HepG2 (cell line): ENCODE measurements around the gene IL1RAPL1. TPM values are rescaled to one million over a fixed set of nuclear protein-coding genes. Genes with fewer than 3 reads are reported as not detected.

Source experiments
- ATAC-seq: fragments of 200-7000 bp; cut with Tn5 transposase; 3 replicates; pipeline ENCODE4 v1.9.1; 2020; ENCODE audit warnings: mild to moderate bottlenecking, moderate library complexity
- BruUV-seq: library from RNA; stranded (reverse); fragments of 400-500 nt; replicated peaks from 2 replicates; lab custom pipeline; 2021; lab: Mats Ljungman, UMichigan
- CTCF ChIA-PET: fragments of 300-600 bp; formaldehyde crosslinking; extraction: SDS; loops from one replicate; lab custom pipeline; 2021; ENCODE audit warnings: low total read pairs, inconsistent platforms, low intra/inter-chr PET ratio; lab: Yijun Ruan, JAX
- POLR2A ChIA-PET: fragments of 350-600 bp; sonication (Branson Sonifier 250); formaldehyde crosslinking; loops from one replicate; lab custom pipeline; 2020; ENCODE audit warnings: antibody characterized with exemption, inconsistent platforms; lab: Yijun Ruan, JAX
- DNase-seq: peaks from one replicate; pipeline ENCODE4 v3.0.0-alpha.2; 2015; ENCODE audit warnings: low spot score
- FAIRE-seq: peaks from 3 replicates; lab custom pipeline; 2011; peaks lifted over from hg19 to GRCh38; lab: Jason Lieb, UNC
- H2AFZ ChIP-seq: one replicate; pipeline ENCODE4 v1.6.1; 2011; ENCODE audit warnings: low read length, inconsistent platforms
- H3K27ac ChIP-seq: fragments of 300-600 bp; 3 replicates; pipeline ENCODE4 v1.8.0; 2011; ENCODE audit warnings: mixed run types, mild to moderate bottlenecking, mixed read lengths, low read length, inconsistent platforms; ENCODE audit not compliant: insufficient read depth; ENCODE audit errors: extremely low read length
- H3K27me3 ChIP-seq, 2 experiments: fragments of 200-600 bp in 1 of 2; 2 replicates in 1 of 2; 3 replicates in 1 of 2; pipeline versions ENCODE4 v1.6.0 to v1.8.0; 2011; ENCODE audit warnings: low read length in 2 of 2, mild to moderate bottlenecking in 2 of 2, moderate library complexity in 2 of 2, inconsistent platforms in 1 of 2; ENCODE audit not compliant: insufficient read depth in 2 of 2, control insufficient read depth in 1 of 2
- H3K36me3 ChIP-seq, 2 experiments: fragments of 200-600 bp in 1 of 2; replicated peaks in 1 of 2; 2 replicates in 1 of 2; 3 replicates in 1 of 2; pipeline versions ENCODE4 v1.5.1 to v1.8.0; 2011; ENCODE audit warnings: low read length in 2 of 2, inconsistent platforms in 1 of 2; ENCODE audit not compliant: insufficient read depth in 2 of 2, control insufficient read depth in 1 of 2
- H3K4me1 ChIP-seq: 2 replicates; pipeline ENCODE4 v1.5.1; 2012; ENCODE audit warnings: low read length, inconsistent platforms; ENCODE audit not compliant: insufficient read depth
- H3K4me2 ChIP-seq: 2 replicates; pipeline ENCODE4 v1.6.0; 2011; ENCODE audit warnings: low read depth, low read length, inconsistent platforms
- H3K4me3 ChIP-seq, 3 experiments: fragments of 200-600 bp in 1 of 3; sonication (generic), shearing (Covaris generic) in 1 of 3; replicated peaks in 1 of 3; 2 replicates each; pipeline ENCODE4 v1.5.1; 2011 to 2016; ENCODE audit warnings: low read length in 3 of 3, inconsistent platforms in 2 of 3, low read depth in 2 of 3, mild to moderate bottlenecking in 2 of 3, control low read depth in 1 of 3, mixed read lengths in 1 of 3; ENCODE audit not compliant: insufficient read depth in 1 of 3
- H3K79me2 ChIP-seq: one replicate; pipeline ENCODE4 v1.6.1; 2011; ENCODE audit warnings: low read length, inconsistent platforms; ENCODE audit not compliant: insufficient read depth
- H3K9ac ChIP-seq: 2 replicates; pipeline ENCODE4 v1.6.0; 2011; ENCODE audit warnings: mild to moderate bottlenecking, low read depth, low read length, inconsistent platforms; ENCODE audit not compliant: insufficient read depth
- H3K9me3 ChIP-seq: 2 replicates; pipeline ENCODE4 v1.5.1; 2012; ENCODE audit warnings: mild to moderate bottlenecking, low read length
- H4K20me1 ChIP-seq: 2 replicates; pipeline ENCODE4 v1.6.0; 2011; ENCODE audit warnings: inconsistent platforms, mild to moderate bottlenecking, low read length, moderate library complexity; ENCODE audit not compliant: insufficient read depth
- ARNTL ChIP-seq: sonication (generic); formaldehyde crosslinking; IDR thresholded peaks from 2 replicates; pipeline ENCODE4 v1.4.0; 2020; ENCODE audit warnings: mild to moderate bottlenecking, missing genetic modification reagents
- EP300 ChIP-seq, 3 experiments: sonication (generic) in 1 of 3; formaldehyde crosslinking in 1 of 3; IDR thresholded peaks; 2 replicates each; pipeline versions ENCODE4 v1.5.1 to v1.6.1; 2011 to 2020; ENCODE audit warnings: low read depth in 2 of 3, low read length in 2 of 3, borderline replicate concordance in 1 of 3, improper control_type of control experiment in 1 of 3, mild to moderate bottlenecking in 1 of 3, missing genetic modification reagents in 1 of 3, moderate library complexity in 1 of 3
- FOXA1 ChIP-seq, 2 experiments: fragments of 450-650 bp in 1 of 2; sonication (generic) in 1 of 2; formaldehyde crosslinking in 1 of 2; IDR thresholded peaks; 2 replicates each; pipeline versions ENCODE4 v1.4.0 to v1.6.1; 2016 to 2020; ENCODE audit warnings: missing genetic modification reagents in 1 of 2
- KDM5A ChIP-seq: fragments of 200-600 bp; sonication (generic); IDR thresholded peaks from 2 replicates; pipeline ENCODE4 v1.7.0; 2018; ENCODE audit warnings: antibody characterized with exemption, mild to moderate bottlenecking, low read length, borderline replicate concordance
- NR2F2 ChIP-seq: IDR thresholded peaks from 2 replicates; pipeline ENCODE4 v1.6.1; 2012; ENCODE audit warnings: low read depth, inconsistent platforms, borderline replicate concordance
- NR2F6 ChIP-seq, 2 experiments: IDR thresholded peaks; 2 replicates each; pipeline ENCODE4 v1.6.1; 2016; ENCODE audit warnings: antibody characterized with exemption in 1 of 2, mild to moderate bottlenecking in 1 of 2
- SRF ChIP-seq: IDR thresholded peaks from 2 replicates; pipeline ENCODE4 v1.6.1; 2011; ENCODE audit warnings: mild to moderate bottlenecking, low read depth, low read length, moderate library complexity
- ZFP36L2 ChIP-seq: sonication (generic); formaldehyde crosslinking; IDR thresholded peaks from 2 replicates; pipeline ENCODE4 v1.4.0; 2020; ENCODE audit warnings: missing genetic modification reagents
- ZKSCAN5 ChIP-seq: sonication (generic); formaldehyde crosslinking; IDR thresholded peaks from 2 replicates; pipeline ENCODE4 v1.5.1; 2020; ENCODE audit warnings: mild to moderate bottlenecking, missing genetic modification reagents
- ZNF234 ChIP-seq: sonication (generic); formaldehyde crosslinking; conservative IDR thresholded peaks from 2 replicates; pipeline ENCODE4 v1.5.1; 2020; ENCODE audit warnings: mild to moderate bottlenecking, missing genetic modification reagents
- ZNF446 ChIP-seq: sonication (generic); formaldehyde crosslinking; IDR thresholded peaks from 2 replicates; pipeline ENCODE4 v1.5.0; 2020; ENCODE audit warnings: mild to moderate bottlenecking, missing genetic modification reagents
- ZNF484 ChIP-seq: sonication (generic); formaldehyde crosslinking; IDR thresholded peaks from 2 replicates; pipeline ENCODE4 v1.5.1; 2020; ENCODE audit warnings: mild to moderate bottlenecking, low read depth, missing genetic modification reagents, borderline replicate concordance
- ZNF501 ChIP-seq: sonication (generic); formaldehyde crosslinking; IDR thresholded peaks from 2 replicates; pipeline ENCODE4 v1.5.1; 2020; ENCODE audit warnings: mild to moderate bottlenecking, moderate library complexity, missing genetic modification reagents
- ZNF678 ChIP-seq: sonication (generic); formaldehyde crosslinking; IDR thresholded peaks from 2 replicates; pipeline ENCODE4 v1.4.0; 2020; ENCODE audit warnings: mild to moderate bottlenecking, missing genetic modification reagents
- WGBS: methylation state at CpG from one replicate; pipeline ENCODE4 v1.1.6; 2017; ENCODE audit warnings: low lambda C conversion rate; 5-methylcytosine and 5-hydroxymethylcytosine counted together
- in situ Hi-C: cut with HindIII; loops from 2 replicates; pipeline ENCODE4 v1.10.0; 2017; ENCODE audit warnings: low pct_unique_long_range_greater_than_20kb; ENCODE audit not compliant: extremely low pct_ligation_motif_present
- intact Hi-C: fragments of 100-400 bp; cut with micrococcal nuclease; formaldehyde crosslinking; loops from one replicate; pipeline ENCODE4 v1.10.0; 2022; ENCODE audit not compliant: unreplicated experiment
- polyA plus RNA-seq, 8 experiments: library from polyadenylated mRNA; depleted of rRNA in 3 of 8; stranded (reverse) in 7 of 8; unstranded in 1 of 8; fragments of >200 nt; fragmentation: Illumina TruSeq in 4 of 8; extraction: Trizol in 4 of 8; gene quantifications; 2 replicates each; pipeline versions ENCODE4 v1.2.1 to v1.2.3, GENCODE V29; 2011 to 2016; ENCODE audit warnings: low read depth in 4 of 8, missing spikeins in 1 of 8, mixed read lengths in 1 of 8; ENCODE audit not compliant: insufficient read depth in 1 of 8
- total RNA-seq, 5 experiments: library from RNA; depleted of rRNA; stranded (reverse); fragments of >200 nt; fragmentation: Illumina TruSeq; extraction: Trizol; gene quantifications; 2 replicates each; pipeline ENCODE4 v1.2.3, GENCODE V29; 2016; ENCODE audit warnings: low read depth in 1 of 5
- TF ChIP-seq, protein P1 (sequence below): IDR thresholded peaks from 2 replicates; pipeline ENCODE4 v1.6.1; 2012; ENCODE audit warnings: inconsistent platforms
- TF ChIP-seq, protein P2 (sequence below): sonication (generic); formaldehyde crosslinking; IDR thresholded peaks from 2 replicates; pipeline ENCODE4 v1.5.0; 2020; ENCODE audit warnings: missing genetic modification reagents
- TF ChIP-seq, protein P3 (sequence below): sonication (generic); formaldehyde crosslinking; IDR thresholded peaks from 2 replicates; pipeline ENCODE4 v1.8.1; 2023; ENCODE audit warnings: mild to moderate bottlenecking, missing genetic modification reagents
- TF ChIP-seq, protein P4 (sequence below): sonication (generic); formaldehyde crosslinking; IDR thresholded peaks from 2 replicates; pipeline ENCODE4 v1.8.0; 2022; ENCODE audit warnings: mild to moderate bottlenecking, missing genetic modification reagents, borderline replicate concordance
- TF ChIP-seq, protein P5 (sequence below): sonication (generic); formaldehyde crosslinking; IDR thresholded peaks from 2 replicates; pipeline ENCODE4 v1.8.0; 2022; ENCODE audit warnings: mild to moderate bottlenecking, missing genetic modification reagents; ENCODE audit not compliant: insufficient replicate concordance

IL1RAPL1 gene
- total and polyA plus RNA-seq, 2 of the 13 experiments (the other 11 are each of a cell fraction or from before 2014, with no cell fraction given), result 0.04 TPM; not detected in 1

DNA sequence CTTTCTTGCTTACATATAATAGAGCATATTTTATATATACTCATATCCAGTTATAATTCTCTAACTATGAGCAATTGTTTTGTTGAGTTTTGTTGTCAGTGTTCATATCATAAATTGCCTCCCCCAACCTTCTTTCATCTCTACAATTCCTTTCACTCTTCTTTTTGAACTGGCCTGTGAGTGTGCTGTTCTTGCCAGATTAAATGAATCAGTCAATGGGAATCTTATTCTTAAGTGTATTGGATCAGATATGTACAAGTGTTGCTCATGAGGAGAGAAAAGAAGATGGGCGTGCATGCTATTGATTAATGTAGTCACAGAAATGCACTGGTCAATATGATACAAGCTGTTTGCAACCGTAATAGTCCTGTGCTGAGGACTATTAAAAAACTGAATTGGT is 900.0 kb downstream of the IL1RAPL1 start (continued):
- TF ChIP-seq, protein P1, sequence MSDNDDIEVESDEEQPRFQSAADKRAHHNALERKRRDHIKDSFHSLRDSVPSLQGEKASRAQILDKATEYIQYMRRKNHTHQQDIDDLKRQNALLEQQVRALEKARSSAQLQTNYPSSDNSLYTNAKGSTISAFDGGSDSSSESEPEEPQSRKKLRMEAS, result no peak
- TF ChIP-seq SRF, result no peak
- TF ChIP-seq FOXA1 (IDR thresholded peaks at IDR 0.05), result no peak
- no peak for TF ChIP-seq FOXA1 (CRISPR knock-in tag; IDR thresholded peaks at IDR 0.05)
- no peak for TF ChIP-seq ARNTL (CRISPR knock-in tag)
- TF ChIP-seq NR2F6 (IDR thresholded peaks at IDR 0.05), result no peak
- no peak for TF ChIP-seq NR2F6 (CRISPR knock-in tag; IDR thresholded peaks at IDR 0.05)
- no peak for TF ChIP-seq ZNF234 (CRISPR knock-in tag)
- TF ChIP-seq, protein P2, sequence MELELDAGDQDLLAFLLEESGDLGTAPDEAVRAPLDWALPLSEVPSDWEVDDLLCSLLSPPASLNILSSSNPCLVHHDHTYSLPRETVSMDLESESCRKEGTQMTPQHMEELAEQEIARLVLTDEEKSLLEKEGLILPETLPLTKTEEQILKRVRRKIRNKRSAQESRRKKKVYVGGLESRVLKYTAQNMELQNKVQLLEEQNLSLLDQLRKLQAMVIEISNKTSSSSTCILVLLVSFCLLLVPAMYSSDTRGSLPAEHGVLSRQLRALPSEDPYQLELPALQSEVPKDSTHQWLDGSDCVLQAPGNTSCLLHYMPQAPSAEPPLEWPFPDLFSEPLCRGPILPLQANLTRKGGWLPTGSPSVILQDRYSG, result no peak
- no peak for TF ChIP-seq ZKSCAN5
- TF ChIP-seq, protein P3, sequence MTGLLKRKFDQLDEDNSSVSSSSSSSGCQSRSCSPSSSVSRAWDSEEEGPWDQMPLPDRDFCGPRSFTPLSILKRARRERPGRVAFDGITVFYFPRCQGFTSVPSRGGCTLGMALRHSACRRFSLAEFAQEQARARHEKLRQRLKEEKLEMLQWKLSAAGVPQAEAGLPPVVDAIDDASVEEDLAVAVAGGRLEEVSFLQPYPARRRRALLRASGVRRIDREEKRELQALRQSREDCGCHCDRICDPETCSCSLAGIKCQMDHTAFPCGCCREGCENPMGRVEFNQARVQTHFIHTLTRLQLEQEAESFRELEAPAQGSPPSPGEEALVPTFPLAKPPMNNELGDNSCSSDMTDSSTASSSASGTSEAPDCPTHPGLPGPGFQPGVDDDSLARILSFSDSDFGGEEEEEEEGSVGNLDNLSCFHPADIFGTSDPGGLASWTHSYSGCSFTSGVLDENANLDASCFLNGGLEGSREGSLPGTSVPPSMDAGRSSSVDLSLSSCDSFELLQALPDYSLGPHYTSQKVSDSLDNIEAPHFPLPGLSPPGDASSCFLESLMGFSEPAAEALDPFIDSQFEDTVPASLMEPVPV (CRISPR knock-in tag), result no peak

DNA sequence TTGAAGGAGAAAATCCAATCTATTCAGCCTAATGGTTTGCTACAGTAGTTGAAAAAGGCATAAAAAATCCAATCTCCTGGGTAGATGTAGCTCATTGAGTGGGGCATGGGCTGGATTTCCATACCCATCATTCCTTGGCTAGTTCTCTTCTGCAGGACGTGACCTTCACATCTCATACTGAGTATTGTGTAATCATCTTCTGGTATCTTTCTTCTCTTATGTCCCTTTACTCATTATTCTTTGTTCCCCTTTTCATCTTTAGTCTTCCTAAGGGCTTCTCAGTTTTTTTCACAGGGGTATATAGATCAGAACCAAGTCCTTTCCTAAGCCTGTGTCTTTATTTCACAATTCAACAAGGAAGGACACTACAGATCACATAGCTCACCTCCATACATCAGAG is 900.5 kb downstream of the IL1RAPL1 start:
- Histone ChIP-seq H4K20me1 (no peaks in the 10 kb centered on the region), H3K9me3 (no peaks in the 10 kb centered on the region), H3K4me2 (no peak overlapping the region), H3K27me3 (no peaks in the 10 kb centered on the region), H3K4me3 (no peak overlapping the region), H3K4me1 (no peaks in the 10 kb centered on the region), H3K9ac (no peak overlapping the region), H3K79me2 (no peaks in the 10 kb centered on the region), H2AFZ (no peak overlapping the region), H3K36me3 (no peaks in the 10 kb centered on the region), H3K27ac (no peak overlapping the region)
- intact Hi-C loops (no loop called here), in situ Hi-C loops (no loop called here)
- FAIRE-seq (no peak), ATAC-seq (no peak), DNase-seq (no peak)
- ChIA-PET POLR2A (no interaction called here), CTCF (no interaction called here)
- 10% methylated on average over 1 of the region's 1 CpG for WGBS
- BruUV-seq, result no TSS peak
- no peak for TF ChIP-seq NR2F2
- TF ChIP-seq KDM5A, result no peak
- TF ChIP-seq, protein P4, sequence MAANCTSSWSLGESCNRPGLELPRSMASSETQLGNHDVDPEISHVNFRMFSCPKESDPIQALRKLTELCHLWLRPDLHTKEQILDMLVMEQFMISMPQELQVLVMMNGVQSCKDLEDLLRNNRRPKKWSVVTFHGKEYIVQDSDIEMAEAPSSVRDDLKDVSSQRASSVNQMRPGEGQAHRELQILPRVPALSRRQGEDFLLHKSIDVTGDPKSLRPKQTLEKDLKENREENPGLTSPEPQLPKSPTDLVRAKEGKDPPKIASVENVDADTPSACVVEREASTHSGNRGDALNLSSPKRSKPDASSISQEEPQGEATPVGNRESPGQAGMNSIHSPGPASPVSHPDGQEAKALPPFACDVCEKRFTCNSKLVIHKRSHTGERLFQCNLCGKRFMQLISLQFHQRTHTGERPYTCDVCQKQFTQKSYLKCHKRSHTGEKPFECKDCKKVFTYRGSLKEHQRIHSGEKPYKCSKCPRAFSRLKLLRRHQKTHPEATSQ, result no peak
- no peak for TF ChIP-seq EP300 (IDR thresholded peaks at IDR 0.05; ENCODE audit: low read depth in 2 of 2, low read length in 2 of 2)
- no peak for TF ChIP-seq EP300 (CRISPR knock-in tag; IDR thresholded peaks at IDR 0.05; ENCODE audit: borderline replicate concordance)
- no peak for TF ChIP-seq ZNF446 (CRISPR knock-in tag)
- TF ChIP-seq ZNF501, result no peak
- no peak for TF ChIP-seq ZNF484
- TF ChIP-seq ZNF678 (CRISPR knock-in tag), result no peak
- no peak for TF ChIP-seq ZFP36L2 (CRISPR knock-in tag)
- TF ChIP-seq, protein P5, sequence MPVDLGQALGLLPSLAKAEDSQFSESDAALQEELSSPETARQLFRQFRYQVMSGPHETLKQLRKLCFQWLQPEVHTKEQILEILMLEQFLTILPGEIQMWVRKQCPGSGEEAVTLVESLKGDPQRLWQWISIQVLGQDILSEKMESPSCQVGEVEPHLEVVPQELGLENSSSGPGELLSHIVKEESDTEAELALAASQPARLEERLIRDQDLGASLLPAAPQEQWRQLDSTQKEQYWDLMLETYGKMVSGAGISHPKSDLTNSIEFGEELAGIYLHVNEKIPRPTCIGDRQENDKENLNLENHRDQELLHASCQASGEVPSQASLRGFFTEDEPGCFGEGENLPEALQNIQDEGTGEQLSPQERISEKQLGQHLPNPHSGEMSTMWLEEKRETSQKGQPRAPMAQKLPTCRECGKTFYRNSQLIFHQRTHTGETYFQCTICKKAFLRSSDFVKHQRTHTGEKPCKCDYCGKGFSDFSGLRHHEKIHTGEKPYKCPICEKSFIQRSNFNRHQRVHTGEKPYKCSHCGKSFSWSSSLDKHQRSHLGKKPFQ (CRISPR knock-in tag), result no peak
